HUES6 (cell line): ENCODE measurements around the gene SLC9A3.

ENCODE experiments used
- H3K27ac ChIP-seq: 2 replicates; pipeline ENCODE4 v1.7.0; 2013; ENCODE audit warnings: low read depth, mild to moderate bottlenecking, low read length, inconsistent platforms
- H3K27me3 ChIP-seq: 2 replicates; pipeline ENCODE4 v1.6.1; 2013; ENCODE audit warnings: low read length; ENCODE audit not compliant: control insufficient read depth, insufficient read depth
- H3K36me3 ChIP-seq: 2 replicates; pipeline ENCODE4 v1.6.1; 2013; ENCODE audit warnings: low read length; ENCODE audit not compliant: control insufficient read depth, insufficient read depth
- H3K4me1 ChIP-seq: 2 replicates; pipeline ENCODE4 v1.6.1; 2013; ENCODE audit warnings: low read length; ENCODE audit not compliant: control insufficient read depth, insufficient read depth
- H3K4me3 ChIP-seq: 2 replicates; pipeline ENCODE4 v1.5.1; 2013; ENCODE audit warnings: low read depth, low read length
- H3K9ac ChIP-seq: one replicate; pipeline ENCODE4 v1.6.1; 2013; ENCODE audit warnings: mild to moderate bottlenecking, low read length
- H3K9me3 ChIP-seq: 2 replicates; pipeline ENCODE4 v1.6.1; 2013; ENCODE audit warnings: low read depth, low read length; ENCODE audit not compliant: control insufficient read depth, insufficient read depth

Gene SLC9A3

DNA sequence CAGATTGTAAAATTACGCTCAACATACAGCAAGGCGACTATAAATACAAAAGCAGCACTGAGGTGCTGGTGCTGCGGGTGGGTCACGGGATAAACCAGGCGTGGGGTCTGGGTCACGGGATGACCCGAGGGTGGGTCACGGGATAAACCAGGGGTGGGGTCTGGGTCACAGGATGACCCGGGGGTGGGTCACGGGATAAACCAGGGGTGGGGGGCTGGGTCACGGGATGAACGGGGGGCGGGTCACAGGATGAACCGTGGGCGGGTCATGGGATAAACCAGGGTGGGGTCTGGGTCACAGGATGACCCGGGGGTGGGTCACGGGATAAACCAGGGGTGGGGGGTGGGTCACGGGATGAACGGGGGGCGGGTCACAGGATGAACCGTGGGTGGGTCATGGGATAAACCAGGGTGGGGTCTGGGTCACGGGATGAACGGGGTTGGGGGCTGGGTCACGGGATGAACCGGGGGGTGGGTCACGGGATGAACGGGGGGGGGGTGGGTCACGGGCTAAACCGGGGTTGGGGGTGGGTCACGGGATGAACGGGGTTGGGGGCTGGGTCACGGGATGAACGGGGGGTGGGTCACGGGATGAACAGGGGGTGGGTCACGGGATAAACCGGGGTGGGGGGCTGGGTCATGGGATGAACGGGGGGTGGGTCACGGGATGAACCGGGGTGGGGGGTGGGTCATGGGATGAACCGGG lies 30.2 kb upstream of the SLC9A3 start:
- H3K9ac ChIP-seq, result no peak overlapping the region
- H3K9me3 ChIP-seq, result no peaks in the 10 kb centered on the region
- H3K4me1 ChIP-seq, result no peaks in the 10 kb centered on the region
- no peak overlapping the region for H3K27ac ChIP-seq
- H3K36me3 ChIP-seq, result no peaks in the 10 kb centered on the region
- no peak overlapping the region for H3K4me3 ChIP-seq
- H3K27me3 ChIP-seq, result peaks cover 40% of the 10 kb centered on the region

DNA sequence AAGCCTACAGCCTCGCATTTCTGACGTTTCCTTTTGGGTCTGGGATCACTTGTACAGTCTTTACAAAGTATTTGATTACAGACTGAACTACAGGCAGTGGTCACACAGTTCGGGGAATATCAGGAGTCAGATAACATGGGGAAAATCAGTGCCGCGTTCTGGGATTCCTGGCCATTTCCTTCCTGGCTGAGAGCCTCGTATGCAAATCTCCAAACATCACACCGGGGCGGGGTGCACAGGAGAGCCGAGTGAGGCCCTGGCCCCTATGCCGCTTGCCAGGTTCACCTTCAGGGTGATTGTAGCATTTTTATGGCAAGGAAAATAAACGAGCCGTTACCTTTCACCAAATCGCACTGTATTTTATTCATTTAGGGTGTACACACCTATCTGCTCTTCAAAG lies 29.6 kb upstream of the SLC9A3 start:
- Histone ChIP-seq H3K27ac (no peak overlapping the region), H3K4me1 (no peaks in the 10 kb centered on the region), H3K9ac (no peak overlapping the region), H3K4me3 (no peak overlapping the region), H3K27me3 (peaks cover 39% of the 10 kb centered on the region), H3K9me3 (no peaks in the 10 kb centered on the region), H3K36me3 (no peaks in the 10 kb centered on the region)

DNA sequence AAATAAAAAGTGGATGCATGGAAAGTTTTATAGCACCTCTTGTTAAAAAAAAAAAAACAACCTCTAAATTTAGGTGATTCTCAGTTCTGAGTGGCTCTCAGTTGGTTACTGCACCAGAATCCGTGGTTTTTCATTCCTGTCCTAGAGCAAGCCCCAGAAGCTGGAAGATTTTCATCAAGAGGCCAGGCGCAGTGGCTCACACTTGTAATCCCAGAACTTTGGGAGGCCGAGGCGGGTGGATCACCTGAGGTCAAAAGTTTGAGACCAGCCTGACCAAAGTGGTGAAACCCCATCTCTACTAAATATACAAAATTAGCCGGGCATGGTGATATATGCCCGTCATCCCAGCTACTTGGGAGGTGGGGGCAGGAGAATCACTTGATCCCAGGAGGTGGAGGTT lies 27.2 kb upstream of the SLC9A3 start:
- H3K27ac ChIP-seq, result no peak overlapping the region

DNA sequence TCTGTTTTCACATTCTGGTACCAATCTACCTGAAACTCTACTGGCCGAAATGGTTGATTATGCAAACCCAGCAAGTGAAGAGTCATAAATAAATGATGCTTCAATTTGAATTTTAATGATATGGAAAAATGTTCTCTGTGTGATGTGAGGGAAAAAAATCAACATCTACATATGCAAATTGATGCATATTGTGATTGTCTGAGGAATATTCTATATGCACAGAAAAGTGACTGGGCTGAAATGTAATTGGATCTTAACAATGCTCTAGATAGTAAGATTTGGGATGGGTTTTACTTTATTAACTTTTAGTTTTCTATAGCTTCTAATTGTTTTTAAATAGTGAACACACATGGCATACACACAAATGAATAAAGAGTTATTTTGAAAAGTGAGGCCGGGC lies 25.0 kb upstream of the SLC9A3 start:
- no peak overlapping the region for H3K4me3 ChIP-seq
- H3K27ac ChIP-seq, result no peak overlapping the region
- H3K27me3 ChIP-seq, result peaks cover 46% of the 10 kb centered on the region
- H3K9me3 ChIP-seq, result no peaks in the 10 kb centered on the region
- no peaks in the 10 kb centered on the region for H3K36me3 ChIP-seq
- no peaks in the 10 kb centered on the region for H3K4me1 ChIP-seq
- H3K9ac ChIP-seq, result no peak overlapping the region

More for the DNA sequence above, 27.2 kb upstream of the SLC9A3 start:
- no peaks in the 10 kb centered on the region for H3K9me3 ChIP-seq
- no peaks in the 10 kb centered on the region for H3K36me3 ChIP-seq
- no peaks in the 10 kb centered on the region for H3K4me1 ChIP-seq
- no peak overlapping the region for H3K9ac ChIP-seq
- H3K27me3 ChIP-seq, result peaks cover 46% of the 10 kb centered on the region
- no peak overlapping the region for H3K4me3 ChIP-seq

DNA sequence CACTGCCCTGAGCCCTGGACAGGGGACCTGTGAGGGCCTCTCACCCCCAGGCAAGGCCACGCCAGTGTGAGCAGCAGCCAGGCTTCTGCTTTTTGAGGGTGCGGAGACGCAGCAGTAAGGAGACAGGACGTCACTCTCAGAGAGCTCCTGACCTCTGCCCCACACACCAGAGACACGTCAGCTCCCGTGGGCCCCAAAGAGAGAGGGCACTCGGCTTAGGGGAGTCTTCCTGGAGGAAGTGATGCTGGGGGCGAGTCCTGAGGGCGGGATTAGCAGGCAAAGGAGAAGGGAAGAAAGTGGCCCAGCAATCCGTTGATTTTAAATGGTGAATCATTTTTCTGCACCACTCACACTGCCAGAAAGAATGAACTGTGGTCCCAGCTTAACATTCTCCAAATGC lies 24.0 kb upstream of the SLC9A3 start:
- H3K27me3 ChIP-seq, result peaks cover 41% of the 10 kb centered on the region
- no peaks in the 10 kb centered on the region for H3K4me1 ChIP-seq
- H3K4me3 ChIP-seq, result no peak overlapping the region
- H3K9me3 ChIP-seq, result no peaks in the 10 kb centered on the region
- no peak overlapping the region for H3K27ac ChIP-seq
- H3K9ac ChIP-seq, result no peak overlapping the region
- H3K36me3 ChIP-seq, result no peaks in the 10 kb centered on the region

DNA sequence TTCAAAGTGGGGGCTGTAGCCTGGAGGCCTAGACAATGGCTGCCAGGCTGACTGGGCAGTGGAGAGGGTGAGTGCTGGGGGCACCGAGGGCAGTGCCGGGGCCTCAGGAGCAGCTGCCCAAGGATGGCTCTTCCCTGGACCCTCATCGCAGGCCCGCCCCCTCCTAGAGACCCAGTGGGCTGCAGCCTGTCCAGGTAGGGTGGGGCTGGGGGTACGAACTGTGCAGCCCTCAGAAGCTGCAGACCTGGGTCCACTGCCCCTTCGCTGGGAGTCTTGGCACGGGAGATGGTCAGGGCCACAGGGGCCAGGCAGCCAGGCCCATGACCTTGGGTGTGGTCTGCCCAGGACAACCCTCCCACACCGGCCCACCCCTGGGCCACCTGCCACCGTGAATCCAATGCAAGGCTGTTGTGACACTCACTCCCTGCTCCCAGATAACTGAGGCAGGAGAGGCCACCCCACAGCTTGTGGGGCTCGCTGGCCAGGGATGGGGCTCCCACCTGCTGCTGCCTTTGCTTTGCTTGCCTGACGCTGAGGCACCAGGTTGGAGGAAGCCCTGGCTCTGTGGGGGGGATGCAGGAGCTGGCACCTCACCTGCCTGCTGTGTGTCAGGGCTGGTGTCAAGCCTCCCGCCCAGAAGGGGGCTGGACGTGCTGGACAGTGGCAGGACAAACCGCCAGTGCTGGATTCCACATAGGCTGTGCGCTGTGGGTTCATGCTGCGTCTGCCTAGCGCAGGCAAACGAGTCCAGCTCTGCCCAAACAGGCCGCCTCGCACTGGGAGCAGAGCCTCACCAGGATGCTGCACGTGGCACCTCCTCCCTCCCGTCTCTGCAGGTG lies 23.1 kb upstream of the SLC9A3 start:
- Histone ChIP-seq H3K9ac (no peak overlapping the region), H3K9me3 (no peaks in the 10 kb centered on the region), H3K4me1 (no peaks in the 10 kb centered on the region), H3K27me3 (peaks cover 46% of the 10 kb centered on the region), H3K27ac (no peak overlapping the region), H3K36me3 (no peaks in the 10 kb centered on the region), H3K4me3 (no peak overlapping the region)

DNA sequence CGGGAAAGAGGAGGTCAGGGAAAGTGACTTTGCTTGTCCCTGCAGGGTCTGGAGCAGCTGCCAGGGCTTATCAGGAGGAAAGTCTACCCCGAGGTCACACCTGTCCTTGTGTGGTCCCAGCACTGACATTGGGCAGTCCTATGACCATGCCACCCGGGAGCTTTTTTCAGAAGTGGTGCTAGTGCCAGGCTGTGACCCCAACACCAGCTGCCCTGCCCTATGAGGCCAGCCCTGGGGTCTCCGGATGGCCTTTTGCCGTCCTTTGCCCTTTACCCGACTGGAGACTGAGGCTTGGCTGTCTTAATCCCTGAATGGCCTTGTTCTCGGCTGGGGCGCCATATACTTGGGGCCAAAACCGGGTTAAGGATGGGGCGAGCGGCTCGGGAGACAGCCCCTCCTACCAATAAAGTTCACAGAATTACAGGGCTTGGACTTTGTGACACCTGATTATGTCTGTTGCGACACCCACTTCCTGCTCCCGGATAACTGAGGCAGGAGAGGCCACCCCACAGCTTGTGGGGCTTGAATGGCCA lies 22.2 kb upstream of the SLC9A3 start:
- Histone ChIP-seq H3K4me3 (no peak overlapping the region), H3K4me1 (no peaks in the 10 kb centered on the region), H3K9me3 (no peaks in the 10 kb centered on the region), H3K9ac (no peak overlapping the region), H3K36me3 (no peaks in the 10 kb centered on the region), H3K27ac (no peak overlapping the region), H3K27me3 (peaks cover 41% of the 10 kb centered on the region)

DNA sequence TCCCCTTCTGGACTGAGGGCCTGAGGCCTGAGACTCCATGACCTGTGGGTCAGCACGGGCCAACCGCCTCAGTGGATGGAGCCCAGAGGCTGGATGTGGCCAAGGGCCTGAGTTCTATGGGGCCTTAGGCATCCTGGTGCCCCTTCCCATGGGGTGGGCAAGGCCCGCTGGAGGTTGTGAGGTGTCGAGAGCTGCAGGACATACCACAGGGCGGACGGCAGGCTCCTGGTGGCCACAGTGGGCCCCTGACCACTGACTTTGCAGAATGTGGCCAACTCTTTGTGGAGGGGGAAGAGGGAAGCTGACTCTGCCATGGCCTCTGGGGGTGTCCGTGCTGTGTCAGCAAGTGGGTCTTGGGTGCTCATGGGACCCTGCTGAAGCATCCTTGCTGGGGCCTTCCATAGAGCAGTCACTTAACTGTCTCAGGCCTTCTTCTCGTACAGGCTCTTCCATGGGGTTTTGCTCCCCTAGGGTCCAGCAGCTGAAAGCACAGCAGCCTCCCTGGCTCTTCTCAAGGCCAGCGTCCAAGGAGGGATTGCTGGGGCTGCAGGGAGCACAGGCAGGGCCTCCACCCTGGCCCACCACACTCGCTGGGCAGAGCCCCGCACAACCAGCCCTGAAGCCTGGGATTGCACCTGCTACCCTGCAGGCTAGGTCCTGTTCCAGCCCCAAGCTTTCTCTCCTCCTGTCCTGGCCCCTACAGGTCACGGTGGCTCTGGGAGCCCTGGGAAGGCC lies 21.6 kb upstream of the SLC9A3 start:
- Histone ChIP-seq H3K27me3 (peaks cover 35% of the 10 kb centered on the region), H3K9me3 (no peaks in the 10 kb centered on the region), H3K9ac (no peak overlapping the region)

DNA sequence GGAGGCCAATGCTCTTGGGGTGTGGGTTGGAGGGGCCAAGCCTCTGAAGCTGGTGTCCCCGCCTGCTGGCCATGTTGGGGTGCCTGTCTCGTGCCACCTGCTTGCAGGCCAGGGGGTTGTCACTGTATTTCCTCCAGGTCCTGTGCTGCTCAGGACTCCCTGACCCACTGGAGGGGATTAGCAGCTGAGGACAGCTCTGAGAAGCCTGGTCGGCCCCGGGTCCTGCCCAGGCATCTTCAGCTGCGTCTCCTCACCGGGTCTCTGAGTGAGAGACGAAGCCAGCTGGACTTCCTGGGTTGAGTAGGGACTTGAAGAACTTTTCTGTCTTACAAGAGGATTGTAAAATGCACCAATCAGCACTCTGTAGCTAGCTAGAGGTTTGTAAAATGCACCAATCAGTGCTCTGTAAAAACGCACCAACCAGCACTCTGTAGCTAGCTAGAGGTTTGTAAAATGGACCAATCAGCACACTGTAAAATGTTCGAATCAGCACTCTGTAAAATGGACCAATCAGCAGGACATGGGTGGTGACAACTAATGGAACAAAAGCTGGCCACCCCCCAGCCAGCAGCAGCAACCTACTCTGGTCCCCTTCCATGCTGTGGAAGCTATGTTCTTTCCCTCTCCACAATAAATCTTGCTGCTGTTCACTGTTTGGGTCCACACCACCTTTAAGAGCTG lies 20.6 kb upstream of the SLC9A3 start:
- Histone ChIP-seq H3K27me3 (peaks cover 35% of the 10 kb centered on the region), H3K27ac (no peak overlapping the region), H3K4me3 (no peak overlapping the region), H3K4me1 (no peaks in the 10 kb centered on the region), H3K9ac (no peak overlapping the region), H3K9me3 (no peaks in the 10 kb centered on the region), H3K36me3 (no peaks in the 10 kb centered on the region)

More for the DNA sequence above, 21.6 kb upstream of the SLC9A3 start:
- Histone ChIP-seq H3K36me3 (no peaks in the 10 kb centered on the region), H3K4me1 (no peaks in the 10 kb centered on the region), H3K27ac (no peak overlapping the region), H3K4me3 (no peak overlapping the region)

DNA sequence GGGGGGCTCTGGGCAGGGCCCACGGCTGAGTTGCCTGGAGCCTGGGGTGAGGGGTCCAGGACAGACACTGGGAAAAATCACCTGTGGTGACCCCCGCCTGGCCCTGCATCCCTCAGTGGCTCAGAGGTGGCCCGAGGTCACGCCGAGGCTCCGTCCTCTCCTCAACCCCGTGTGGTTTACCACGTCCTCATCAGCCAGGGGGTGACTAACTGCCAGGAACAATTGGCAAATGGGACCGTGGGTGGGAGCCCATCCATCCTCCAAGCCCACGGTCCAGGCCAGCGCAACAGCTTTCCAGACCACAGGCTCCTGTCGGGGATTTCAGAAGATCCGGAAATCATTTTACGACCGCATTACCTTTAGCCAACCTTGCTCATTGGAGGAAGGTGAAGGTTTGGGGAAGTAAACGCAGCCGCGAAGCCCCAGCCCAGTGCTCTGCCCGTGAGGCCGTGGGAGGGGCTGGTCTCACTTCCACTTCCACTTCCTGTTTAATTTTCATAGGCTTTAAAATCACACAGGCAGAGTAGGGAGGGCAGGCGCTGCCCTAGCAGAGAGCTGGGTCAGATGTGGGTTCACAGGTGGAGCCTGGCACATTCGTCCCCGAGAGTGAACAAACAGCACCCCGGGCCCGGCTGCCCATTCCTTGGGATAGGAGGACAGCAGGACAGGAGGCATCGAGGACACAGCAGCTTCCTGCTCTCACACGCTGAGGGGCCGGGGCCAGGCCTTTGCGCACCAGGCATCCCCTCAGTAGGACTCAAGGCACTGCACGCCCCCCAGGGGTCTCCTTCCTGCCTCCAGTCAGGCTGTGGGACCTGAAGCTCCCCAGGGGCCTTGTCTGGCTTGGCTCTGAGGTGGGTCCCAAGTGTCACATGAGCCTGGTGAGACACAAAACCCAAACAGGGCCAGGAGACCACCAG lies 19.8 kb upstream of the SLC9A3 start:
- H3K9ac ChIP-seq, result no peak overlapping the region
- H3K27me3 ChIP-seq, result peaks cover 38% of the 10 kb centered on the region; the same call in 1 of the 2 replicates
- H3K4me3 ChIP-seq, result no peak overlapping the region
- no peak overlapping the region for H3K27ac ChIP-seq
- H3K9me3 ChIP-seq, result no peaks in the 10 kb centered on the region
- H3K36me3 ChIP-seq, result no peaks in the 10 kb centered on the region
- H3K4me1 ChIP-seq, result no peaks in the 10 kb centered on the region
